H1 (cell line): ENCODE results near the gene MUC5AC. TPM values are rescaled to one million over a fixed set of nuclear protein-coding genes. Genes with fewer than 3 reads are reported as not detected.
"Not testable (repeated sequence)": the region's sequence is repeated elsewhere in the genome, so short reads cannot be mapped to it uniquely, and the experiment has no call there.

Experiments used
- CTCF ChIA-PET: fragments of 300-600 bp; sonication (Branson Sonifier 250); formaldehyde crosslinking; loops from one replicate; lab custom pipeline; 2021; ENCODE audit not compliant: partially characterized antibody; lab: Charles Lee
- POLR2A ChIA-PET: fragments of 300-600 bp; sonication (Branson Sonifier 250); formaldehyde crosslinking; loops from one replicate; lab custom pipeline; 2021; ENCODE audit warnings: inconsistent platforms; ENCODE audit not compliant: partially characterized antibody; lab: Charles Lee
- DNase-seq, 2 experiments: peaks; one replicate each; pipeline versions ENCODE4 v3.0.0 to v3.0.0-alpha.2; 2010 to 2022; ENCODE audit warnings: low spot score in 2 of 2, low read depth in 1 of 2, mixed read lengths in 1 of 2
- FAIRE-seq: peaks from 2 replicates; lab custom pipeline; 2011; peaks lifted over from hg19 to GRCh38; lab: Jason Lieb, UNC
- H2AFZ ChIP-seq: 2 replicates; pipeline ENCODE4 v1.8.1; 2012; ENCODE audit warnings: low read length, inconsistent platforms
- H2AK5ac ChIP-seq: 2 replicates; pipeline ENCODE4 v1.6.1; 2013; ENCODE audit warnings: low read depth, low read length
- H2BK120ac ChIP-seq: replicated peaks from 2 replicates; pipeline ENCODE3; 2013; ENCODE audit warnings: low read depth, low read length, inconsistent platforms
- H2BK12ac ChIP-seq: 2 replicates; pipeline ENCODE4 v1.6.1; 2013; ENCODE audit warnings: low read depth, low read length
- H2BK15ac ChIP-seq: 2 replicates; pipeline ENCODE4 v1.6.1; 2013; ENCODE audit warnings: low read length
- H2BK20ac ChIP-seq: 2 replicates; pipeline ENCODE4 v1.6.1; 2013; ENCODE audit warnings: low read length
- H2BK5ac ChIP-seq: 2 replicates; pipeline ENCODE4 v1.6.1; 2013; ENCODE audit warnings: low read depth, low read length
- H3K14ac ChIP-seq: 2 replicates; pipeline ENCODE4 v1.6.1; 2013; ENCODE audit warnings: inconsistent platforms; ENCODE audit not compliant: insufficient read length
- H3K18ac ChIP-seq: 2 replicates; pipeline ENCODE4 v1.6.1; 2013; ENCODE audit warnings: low read length; ENCODE audit errors: extremely low read depth
- H3K23ac ChIP-seq: 2 replicates; pipeline ENCODE4 v1.6.1; 2013; ENCODE audit warnings: inconsistent platforms; ENCODE audit not compliant: insufficient read length
- H3K23me2 ChIP-seq: 2 replicates; pipeline ENCODE4 v1.6.1; 2013; ENCODE audit warnings: low read depth, low read length
- H3K27ac ChIP-seq: 2 replicates; pipeline ENCODE4 v1.6.1; 2011; ENCODE audit warnings: low read depth, low read length, inconsistent platforms
- H3K27me3 ChIP-seq, 4 experiments: replicated peaks in 1 of 4; 1 replicate in 1 of 4; 2 replicates in 3 of 4; pipeline versions ENCODE4 v1.6.1 to v1.8.1; 2011 to 2013; ENCODE audit warnings: low read length in 3 of 4, mild to moderate bottlenecking in 3 of 4, inconsistent platforms in 2 of 4, mixed read lengths in 2 of 4, moderate library complexity in 1 of 4; ENCODE audit not compliant: control insufficient read depth in 3 of 4, insufficient read depth in 3 of 4; ENCODE audit errors: extremely low read depth in 1 of 4
- H3K36me3 ChIP-seq, 4 experiments: 2 replicates each; pipeline versions ENCODE4 v1.6.1 to v1.8.1; 2011 to 2013; ENCODE audit warnings: mild to moderate bottlenecking in 4 of 4, low read length in 3 of 4, moderate library complexity in 2 of 4, control low read depth in 1 of 4, inconsistent platforms in 1 of 4; ENCODE audit not compliant: insufficient read depth in 4 of 4, control insufficient read depth in 2 of 4
- H3K4ac ChIP-seq: replicated peaks from 2 replicates; pipeline ENCODE3; 2013; ENCODE audit warnings: low read length, low read depth, mixed read lengths, inconsistent platforms; ENCODE audit not compliant: insufficient read length
- H3K4me1 ChIP-seq, 4 experiments: replicated peaks in 1 of 4; 1 replicate in 1 of 4; 2 replicates in 3 of 4; pipeline versions ENCODE4 v1.6.1 to v1.8.1; 2011 to 2013; ENCODE audit warnings: low read length in 3 of 4, inconsistent platforms in 2 of 4, mixed read lengths in 1 of 4; ENCODE audit not compliant: insufficient read depth in 4 of 4, control insufficient read depth in 3 of 4
- H3K4me2 ChIP-seq, 2 experiments: 2 replicates each; pipeline versions ENCODE4 v1.6.1 to v1.8.1; 2011 to 2013; ENCODE audit warnings: low read depth in 2 of 2, low read length in 2 of 2, control low read depth in 1 of 2, inconsistent platforms in 1 of 2, mild to moderate bottlenecking in 1 of 2; ENCODE audit not compliant: insufficient read depth in 1 of 2
- H3K4me3 ChIP-seq, 4 experiments: fragments of 200-600, 300-600 bp in 1 of 4; sonication (generic), shearing (Covaris generic), sonication (Bioruptor Twin) in 1 of 4; 2 replicates each; pipeline versions ENCODE4 v1.5.1 to v1.8.1; 2011 to 2016; ENCODE audit warnings: low read length in 4 of 4, low read depth in 3 of 4, control low read depth in 2 of 4, inconsistent platforms in 2 of 4, mild to moderate bottlenecking in 2 of 4, mixed read lengths in 1 of 4, moderate library complexity in 1 of 4; ENCODE audit not compliant: insufficient read depth in 2 of 4; ENCODE audit errors: extremely low read depth in 1 of 4
- H3K56ac ChIP-seq: replicated peaks from 2 replicates; pipeline ENCODE3; 2013; ENCODE audit warnings: low read depth, mild to moderate bottlenecking, mixed read lengths, low read length, inconsistent platforms; ENCODE audit not compliant: insufficient read length
- H3K79me1 ChIP-seq: 2 replicates; pipeline ENCODE4 v1.6.1; 2013; ENCODE audit warnings: low read depth, low read length, control low read depth
- H3K79me2 ChIP-seq, 2 experiments: 2 replicates each; pipeline versions ENCODE4 v1.6.1 to v1.8.1; 2012 to 2013; ENCODE audit warnings: low read length in 2 of 2, mild to moderate bottlenecking in 2 of 2, inconsistent platforms in 1 of 2; ENCODE audit not compliant: insufficient read depth in 2 of 2, control insufficient read depth in 1 of 2
- H3K9ac ChIP-seq, 4 experiments: replicated peaks in 1 of 4; 1 replicate in 1 of 4; 2 replicates in 3 of 4; pipeline versions ENCODE4 v1.6.1 to v1.8.1; 2011 to 2013; ENCODE audit warnings: low read depth in 3 of 4, low read length in 3 of 4, control low read depth in 2 of 4, mild to moderate bottlenecking in 2 of 4, moderate library complexity in 2 of 4, inconsistent platforms in 1 of 4; ENCODE audit errors: extremely low read depth in 1 of 4
- H3K9me3 ChIP-seq, 2 experiments: 2 replicates each; pipeline versions ENCODE4 v1.6.1 to v1.8.1; 2012 to 2013; ENCODE audit warnings: mild to moderate bottlenecking in 2 of 2, moderate library complexity in 2 of 2, control low read depth in 1 of 2, inconsistent platforms in 1 of 2, low read depth in 1 of 2, low read length in 1 of 2, mixed read lengths in 1 of 2; ENCODE audit not compliant: insufficient read depth in 2 of 2
- H4K20me1 ChIP-seq, 2 experiments: replicated peaks in 1 of 2; 2 replicates each; pipeline versions ENCODE3 to v1.8.1; 2011 to 2013; ENCODE audit warnings: inconsistent platforms in 2 of 2, low read length in 2 of 2, mild to moderate bottlenecking in 1 of 2; ENCODE audit not compliant: insufficient read depth in 2 of 2, control insufficient read depth in 1 of 2
- H4K5ac ChIP-seq: 2 replicates; pipeline ENCODE4 v1.6.1; 2013; ENCODE audit warnings: low read length, low read depth, mixed read lengths, inconsistent platforms; ENCODE audit not compliant: insufficient read length
- H4K8ac ChIP-seq: 2 replicates; pipeline ENCODE4 v1.8.0; 2013; ENCODE audit warnings: mild to moderate bottlenecking, moderate library complexity, low read length, inconsistent platforms; ENCODE audit not compliant: insufficient read depth; ENCODE audit errors: extremely low read depth
- H4K91ac ChIP-seq: replicated peaks from 2 replicates; pipeline ENCODE3; 2013; ENCODE audit warnings: low read length, mixed read lengths, inconsistent platforms; ENCODE audit not compliant: insufficient read length
- WGBS, 2 experiments: shearing (Covaris generic) in 1 of 2; methylation state at CpG; one replicate each; pipeline versions ENCODE4 v1.1.6 to v1.1.7; 2013 to 2015; ENCODE audit warnings: low lambda C conversion rate in 2 of 2, mixed read lengths in 2 of 2, inconsistent platforms in 1 of 2, low coverage in 1 of 2, missing lambda C conversion rate in 1 of 2; ENCODE audit not compliant: insufficient replicate concordance in 2 of 2, insufficient coverage in 1 of 2, insufficient read length in 1 of 2; ENCODE audit errors: extremely low coverage in 1 of 2, missing lambda C conversion rate in 1 of 2; 5-methylcytosine and 5-hydroxymethylcytosine counted together
- polyA plus RNA-seq, 7 experiments: library from polyadenylated mRNA; depleted of rRNA in 3 of 7; stranded (reverse) in 5 of 7; unstranded in 2 of 7; fragments of >200 nt in 5 of 7; fragments of 200-250 nt in 2 of 7; gene quantifications; 1 replicate in 5 of 7; 2 replicates in 1 of 7; 4 replicates in 1 of 7; pipeline versions ENCODE4 v1.2.1 to v1.2.3, GENCODE V29; 2011 to 2013; ENCODE audit warnings: missing spikeins in 2 of 7, mixed read lengths in 2 of 7
- total RNA-seq: library from RNA; stranded (reverse); fragmentation: NEBNext Ultra II Directional; extraction: Animal tissue kit (Norgen Biotek cat#: 25700); gene quantifications from 2 replicates; pipeline ENCODE4 v1.2.1, GENCODE V29; 2021

MUC5AC gene
- total and polyA plus RNA-seq, 2 of the 8 experiments (the other 6 are each of a cell fraction or from before 2014, with no cell fraction given), result not detected

- H3K27me3 ChIP-seq, H3K4me1 ChIP-seq, H3K9ac ChIP-seq, H4K20me1 ChIP-seq, CTCF ChIA-PET, H2BK12ac ChIP-seq, H2AFZ ChIP-seq, H3K4me2 ChIP-seq, H3K4me3 ChIP-seq, DNase-seq, H2AK5ac ChIP-seq, H3K27ac ChIP-seq, H2BK120ac ChIP-seq, H3K18ac ChIP-seq, H3K4ac ChIP-seq, FAIRE-seq, H2BK5ac ChIP-seq, H3K56ac ChIP-seq, POLR2A ChIA-PET, H4K91ac ChIP-seq, H2BK20ac ChIP-seq, H3K23ac ChIP-seq, H3K14ac ChIP-seq, H4K8ac ChIP-seq, H2BK15ac ChIP-seq, H3K36me3 ChIP-seq, H3K23me2 ChIP-seq, H4K5ac ChIP-seq, H3K79me1 ChIP-seq, H3K79me2 ChIP-seq: not testable (repeated sequence)
- 79% methylated on average over 5 of the region's 12 CpGs; no CpG with 5 or more reads in 1 of the 2 experiments for WGBS, 2 experiments
- H3K9me3 ChIP-seq, result peaks cover 18 to 52% of the 10 kb centered on the region in 2 experiments; a peak in 3 of 4 replicates
Observed at GRCh38 chr11:1189816-1190215, 32.1 kb downstream of the MUC5AC start.

DNA sequence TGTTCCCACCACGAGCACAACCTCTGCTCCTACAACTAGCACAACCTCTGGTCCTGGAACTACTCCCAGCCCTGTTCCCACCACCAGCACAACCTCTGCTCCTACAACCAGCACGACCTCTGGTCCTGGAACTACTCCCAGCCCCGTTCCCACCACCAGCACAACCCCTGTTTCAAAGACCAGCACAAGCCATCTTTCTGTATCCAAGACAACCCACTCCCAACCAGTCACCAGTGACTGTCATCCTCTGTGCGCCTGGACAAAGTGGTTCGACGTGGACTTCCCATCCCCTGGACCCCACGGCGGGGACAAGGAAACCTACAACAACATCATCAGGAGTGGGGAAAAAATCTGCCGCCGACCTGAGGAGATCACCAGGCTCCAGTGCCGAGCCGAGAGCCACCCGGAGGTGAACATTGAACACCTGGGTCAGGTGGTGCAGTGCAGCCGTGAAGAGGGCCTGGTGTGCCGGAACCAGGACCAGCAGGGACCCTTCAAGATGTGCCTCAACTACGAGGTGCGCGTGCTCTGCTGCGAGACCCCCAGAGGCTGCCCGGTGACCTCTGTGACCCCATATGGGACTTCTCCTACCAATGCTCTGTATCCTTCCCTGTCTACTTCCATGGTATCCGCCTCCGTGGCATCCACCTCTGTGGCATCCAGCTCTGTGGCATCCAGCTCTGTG lies 34.2 kb downstream of the MUC5AC start:
- H2BK120ac ChIP-seq, H4K5ac ChIP-seq, H3K79me1 ChIP-seq, H3K56ac ChIP-seq, CTCF ChIA-PET, H4K91ac ChIP-seq, H3K79me2 ChIP-seq, POLR2A ChIA-PET, H3K4ac ChIP-seq, H2BK12ac ChIP-seq, DNase-seq, H2BK15ac ChIP-seq, H3K36me3 ChIP-seq, H2AK5ac ChIP-seq, H3K18ac ChIP-seq, H2BK20ac ChIP-seq, H3K23me2 ChIP-seq, H3K4me2 ChIP-seq, H3K27me3 ChIP-seq, H3K9ac ChIP-seq, H2AFZ ChIP-seq, H2BK5ac ChIP-seq, H3K14ac ChIP-seq, H3K27ac ChIP-seq, H3K4me3 ChIP-seq, H4K20me1 ChIP-seq, H3K23ac ChIP-seq, H4K8ac ChIP-seq, H3K4me1 ChIP-seq: not testable (repeated sequence)
- peak; percentile 92 for FAIRE-seq
- H3K9me3 ChIP-seq, result peaks cover 13 to 44% of the 10 kb centered on the region in 2 experiments; a peak in 3 of 4 replicates
- WGBS, 2 experiments, result 83% methylated on average over 12 of the region's 22 CpGs; no CpG with 5 or more reads in 1 of the 2 experiments
